Chondrocyte (in vitro differentiated cells): ENCODE results near the gene SPOCK1. TPM values are rescaled to one million over a fixed set of nuclear protein-coding genes. Genes with fewer than 3 reads are reported as not detected.

Experiments
- DNase-seq: peaks from one replicate; pipeline ENCODE4 v3.0.0; 2021; ENCODE audit warnings: mixed read lengths, low spot score
- H3K27ac Mint-ChIP-seq: one replicate; pipeline ENCODE4 v1.8.0; 2021; ENCODE audit warnings: mild to moderate bottlenecking, moderate library complexity, mixed read lengths; ENCODE audit not compliant: unreplicated experiment
- H3K27me3 Mint-ChIP-seq: 2 replicates; pipeline ENCODE4 v1.8.0; 2021; ENCODE audit warnings: low read depth, mixed read lengths
- H3K36me3 Mint-ChIP-seq: 2 replicates; pipeline ENCODE4 v1.8.0; 2021; ENCODE audit warnings: low read depth, mixed read lengths
- H3K4me1 Mint-ChIP-seq: 2 replicates; pipeline ENCODE4 v1.8.0; 2021; ENCODE audit warnings: low read depth, mild to moderate bottlenecking, mixed read lengths
- H3K4me3 Mint-ChIP-seq: one replicate; pipeline ENCODE4 v1.8.0; 2021; ENCODE audit warnings: mild to moderate bottlenecking, moderate library complexity, mixed read lengths; ENCODE audit not compliant: unreplicated experiment
- H3K9me3 Mint-ChIP-seq: 2 replicates; pipeline ENCODE4 v1.8.0; 2021; ENCODE audit warnings: low read depth, mixed read lengths
- CTCF ChIP-seq: fragments of 200-600 bp; sonication (generic); IDR thresholded peaks from 2 replicates; pipeline ENCODE4 v1.5.0; 2021; ENCODE audit warnings: antibody characterized with exemption, mild to moderate bottlenecking, moderate library complexity
- total RNA-seq: library from RNA; stranded (reverse); gene quantifications from 3 replicates; pipeline ENCODE4 v1.2.1, GENCODE V29; 2021

SPOCK1 gene
- total RNA-seq, 1 donor from 2014 or later = 127 TPM

- Mint-ChIP-seq H3K4me3 (no peak overlapping the region), H3K4me1 (no peaks in the 10 kb centered on the region), H3K27ac (no peak overlapping the region), H3K9me3 (no peaks in the 10 kb centered on the region), H3K27me3 (no peaks in the 10 kb centered on the region), H3K36me3 (no peaks in the 10 kb centered on the region)
- TF ChIP-seq CTCF = no peak
- DNase-seq = no peak
Measured at GRCh38 chr5:137279521-137280231, 219.4 kb downstream of the SPOCK1 start.

- Mint-ChIP-seq H3K4me3 (no peak overlapping the region), H3K27me3 (no peaks in the 10 kb centered on the region), H3K4me1 (no peaks in the 10 kb centered on the region), H3K9me3 (no peaks in the 10 kb centered on the region), H3K36me3 (no peaks in the 10 kb centered on the region), H3K27ac (no peak overlapping the region)
- no peak for TF ChIP-seq CTCF
- no peak for DNase-seq
Measured at GRCh38 chr5:137278476-137278875, 220.7 kb downstream of the SPOCK1 start.

- Mint-ChIP-seq H3K36me3 (no peaks in the 10 kb centered on the region), H3K9me3 (no peaks in the 10 kb centered on the region)
Measured at GRCh38 chr5:137275083-137275482, 224.0 kb downstream of the SPOCK1 start.

GRCh38 chr5:137273511-137273910 lies 225.6 kb downstream of the SPOCK1 start:
- DNase-seq = no peak
- Mint-ChIP-seq H3K4me3 (no peak overlapping the region), H3K27me3 (no peaks in the 10 kb centered on the region), H3K4me1 (no peaks in the 10 kb centered on the region), H3K9me3 (no peaks in the 10 kb centered on the region), H3K36me3 (no peaks in the 10 kb centered on the region), H3K27ac (no peak overlapping the region)
- no peak for TF ChIP-seq CTCF

More at GRCh38 chr5:137275083-137275482, 224.0 kb downstream of the SPOCK1 start:
- H3K27me3 Mint-ChIP-seq = no peaks in the 10 kb centered on the region
- no peaks in the 10 kb centered on the region for H3K4me1 Mint-ChIP-seq
- DNase-seq = no peak
- TF ChIP-seq CTCF = no peak
- H3K27ac Mint-ChIP-seq = no peak overlapping the region
- H3K4me3 Mint-ChIP-seq = no peak overlapping the region

GRCh38 chr5:137272831-137273230 lies 226.3 kb downstream of the SPOCK1 start:
- no peak for TF ChIP-seq CTCF
- Mint-ChIP-seq H3K27ac (no peak overlapping the region), H3K4me3 (no peak overlapping the region), H3K4me1 (no peaks in the 10 kb centered on the region), H3K9me3 (no peaks in the 10 kb centered on the region), H3K27me3 (no peaks in the 10 kb centered on the region), H3K36me3 (no peaks in the 10 kb centered on the region)
- DNase-seq = no peak
